ENCODE data around the gene EVA1C.

Gene EVA1C

GRCh38 chr21:32413697-32414578 lies 1.4 kb downstream of the EVA1C start:
- no peak for TF ChIP-seq CTCF (IDR thresholded peaks at IDR 0.05; ENCODE audit: insufficient read depth, low read depth, low read length, missing control alignments)
- H3K4me3 ChIP-seq (ENCODE audit: low read depth, low read length), result no peak overlapping the region
- DNase-seq (ENCODE audit: low read depth), result no peak

- DNase-seq (ENCODE audit: low read depth), result no peak
- no peak overlapping the region for H3K4me3 ChIP-seq (ENCODE audit: low read depth, low read length)
These were observed 2.3 kb downstream of the EVA1C start for GRCh38 chr21:32414579-32415358.

GRCh38 chr21:32415451-32416398 lies 3.2 kb downstream of the EVA1C start:
- no peak overlapping the region for H3K4me3 ChIP-seq (ENCODE audit: low read depth, low read length)
- TF ChIP-seq CTCF (IDR thresholded peaks at IDR 0.05; ENCODE audit: insufficient read depth, low read depth, low read length, missing control alignments), result no peak
- DNase-seq (ENCODE audit: low read depth), result no peak

More at GRCh38 chr21:32414579-32415358, 2.3 kb downstream of the EVA1C start:
- no peak for TF ChIP-seq CTCF (IDR thresholded peaks at IDR 0.05; ENCODE audit: insufficient read depth, low read depth, low read length, missing control alignments)

- no peak for TF ChIP-seq CTCF (IDR thresholded peaks at IDR 0.05; ENCODE audit: insufficient read depth, low read depth, low read length, missing control alignments)
- no peak for DNase-seq (ENCODE audit: low read depth)
- H3K4me3 ChIP-seq (ENCODE audit: low read depth, low read length), result no peak overlapping the region
These were observed 5.6 kb downstream of the EVA1C start for GRCh38 chr21:32418146-32418545.

GRCh38 chr21:32422064-32422463 lies 9.6 kb downstream of the EVA1C start:
- no peak overlapping the region for H3K4me3 ChIP-seq (ENCODE audit: low read depth, low read length)
- DNase-seq (ENCODE audit: low read depth), result no peak
- TF ChIP-seq CTCF (IDR thresholded peaks at IDR 0.05; ENCODE audit: insufficient read depth, low read depth, low read length, missing control alignments), result no peak

All from GM12865 (cell line).